ENCODE results near the gene BICD1. TPM values are rescaled to one million over a fixed set of nuclear protein-coding genes. Genes with fewer than 3 reads are reported as not detected.

BICD1 gene
- total RNA-seq, 1 donor from 2014 or later, result 49.5 TPM

- no peaks in the 10 kb centered on the region for H3K36me3 Mint-ChIP-seq (ENCODE audit: low read depth)
These were observed 32.4 kb downstream of the BICD1 start for GRCh38 chr12:32139064-32139421.

DNA sequence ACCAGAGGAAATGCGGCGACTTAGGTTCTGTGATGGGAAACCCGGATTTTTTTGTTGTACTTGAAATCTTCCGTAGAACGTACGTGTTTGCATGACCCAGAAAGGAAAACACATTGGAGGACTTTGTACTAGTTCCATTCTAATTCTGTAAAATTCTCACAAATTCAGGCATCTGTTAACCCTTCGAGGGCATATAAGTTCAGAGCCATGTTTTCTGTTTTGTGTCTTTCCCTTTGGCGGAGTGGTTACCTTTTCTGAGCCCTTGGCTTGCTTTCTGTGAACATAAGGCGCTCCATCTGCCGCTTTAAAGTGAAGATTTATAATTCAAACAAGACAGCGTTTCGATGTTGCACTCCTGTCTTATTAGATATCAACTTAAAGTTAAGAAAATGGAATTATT, 34.2 kb downstream of the BICD1 start:
- TF ChIP-seq, protein P1, sequence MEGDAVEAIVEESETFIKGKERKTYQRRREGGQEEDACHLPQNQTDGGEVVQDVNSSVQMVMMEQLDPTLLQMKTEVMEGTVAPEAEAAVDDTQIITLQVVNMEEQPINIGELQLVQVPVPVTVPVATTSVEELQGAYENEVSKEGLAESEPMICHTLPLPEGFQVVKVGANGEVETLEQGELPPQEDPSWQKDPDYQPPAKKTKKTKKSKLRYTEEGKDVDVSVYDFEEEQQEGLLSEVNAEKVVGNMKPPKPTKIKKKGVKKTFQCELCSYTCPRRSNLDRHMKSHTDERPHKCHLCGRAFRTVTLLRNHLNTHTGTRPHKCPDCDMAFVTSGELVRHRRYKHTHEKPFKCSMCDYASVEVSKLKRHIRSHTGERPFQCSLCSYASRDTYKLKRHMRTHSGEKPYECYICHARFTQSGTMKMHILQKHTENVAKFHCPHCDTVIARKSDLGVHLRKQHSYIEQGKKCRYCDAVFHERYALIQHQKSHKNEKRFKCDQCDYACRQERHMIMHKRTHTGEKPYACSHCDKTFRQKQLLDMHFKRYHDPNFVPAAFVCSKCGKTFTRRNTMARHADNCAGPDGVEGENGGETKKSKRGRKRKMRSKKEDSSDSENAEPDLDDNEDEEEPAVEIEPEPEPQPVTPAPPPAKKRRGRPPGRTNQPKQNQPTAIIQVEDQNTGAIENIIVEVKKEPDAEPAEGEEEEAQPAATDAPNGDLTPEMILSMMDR (conservative IDR thresholded peaks at IDR 0.05), result no peak
- Mint-ChIP-seq H3K27me3 (ENCODE audit: low read depth) (no peaks in the 10 kb centered on the region), H3K27ac (ENCODE audit: unreplicated experiment) (no peak overlapping the region), H3K4me3 (peak overlapping the region; percentile 84), H3K36me3 (ENCODE audit: low read depth) (no peaks in the 10 kb centered on the region), H3K9me3 (no peaks in the 10 kb centered on the region), H3K4me1 (peaks cover 32% of the 10 kb centered on the region)
- DNase-seq (ENCODE audit: low read depth, low spot score), result no peak

More at GRCh38 chr12:32139064-32139421, 32.4 kb downstream of the BICD1 start:
- no peak for DNase-seq (ENCODE audit: low read depth, low spot score)
- TF ChIP-seq, protein P1 (conservative IDR thresholded peaks at IDR 0.05), result no peak
- peak overlapping the region; percentile 96 for H3K27ac Mint-ChIP-seq (ENCODE audit: unreplicated experiment)
- no peaks in the 10 kb centered on the region for H3K27me3 Mint-ChIP-seq (ENCODE audit: low read depth)
- peaks cover 32% of the 10 kb centered on the region for H3K4me1 Mint-ChIP-seq
- H3K4me3 Mint-ChIP-seq, result peak overlapping the region; percentile 84
- H3K9me3 Mint-ChIP-seq, result no peaks in the 10 kb centered on the region

GRCh38 chr12:32145096-32145495, 38.4 kb downstream of the BICD1 start:
- TF ChIP-seq, protein P1 (conservative IDR thresholded peaks at IDR 0.05), result no peak
- Mint-ChIP-seq H3K9me3 (no peaks in the 10 kb centered on the region), H3K4me1 (peaks cover 18% of the 10 kb centered on the region), H3K36me3 (ENCODE audit: low read depth) (no peaks in the 10 kb centered on the region), H3K27me3 (ENCODE audit: low read depth) (no peaks in the 10 kb centered on the region), H3K4me3 (no peak overlapping the region), H3K27ac (ENCODE audit: unreplicated experiment) (no peak overlapping the region)
- DNase-seq (ENCODE audit: low read depth, low spot score), result no peak

GRCh38 chr12:32146074-32146873, 39.6 kb downstream of the BICD1 start:
- DNase-seq (ENCODE audit: low read depth, low spot score), result no peak
- Mint-ChIP-seq H3K27ac (ENCODE audit: unreplicated experiment) (no peak overlapping the region), H3K27me3 (ENCODE audit: low read depth) (no peaks in the 10 kb centered on the region), H3K36me3 (ENCODE audit: low read depth) (peaks cover 3% of the 10 kb centered on the region), H3K4me3 (no peak overlapping the region), H3K4me1 (peaks cover 7% of the 10 kb centered on the region), H3K9me3 (no peaks in the 10 kb centered on the region)
- TF ChIP-seq, protein P1 (conservative IDR thresholded peaks at IDR 0.05), result no peak

GRCh38 chr12:32148372-32148771, 41.7 kb downstream of the BICD1 start:
- Mint-ChIP-seq H3K4me1 (no peaks in the 10 kb centered on the region), H3K27me3 (ENCODE audit: low read depth) (no peaks in the 10 kb centered on the region), H3K36me3 (ENCODE audit: low read depth) (peaks cover 6% of the 10 kb centered on the region), H3K4me3 (no peak overlapping the region), H3K27ac (ENCODE audit: unreplicated experiment) (no peak overlapping the region), H3K9me3 (no peaks in the 10 kb centered on the region)
- TF ChIP-seq, protein P1 (conservative IDR thresholded peaks at IDR 0.05), result no peak
- no peak for DNase-seq (ENCODE audit: low read depth, low spot score)
